NCI-H510A treated with DMSO at 0.1 percent for 48 hours (cell line): Measurements from ENCODE around the gene ACTL6A.

Experiments used
- DNase-seq: peaks from one replicate; lab custom pipeline; 2025; lab: John Stamatoyannopoulos, UW

The ACTL6A gene

DNA sequence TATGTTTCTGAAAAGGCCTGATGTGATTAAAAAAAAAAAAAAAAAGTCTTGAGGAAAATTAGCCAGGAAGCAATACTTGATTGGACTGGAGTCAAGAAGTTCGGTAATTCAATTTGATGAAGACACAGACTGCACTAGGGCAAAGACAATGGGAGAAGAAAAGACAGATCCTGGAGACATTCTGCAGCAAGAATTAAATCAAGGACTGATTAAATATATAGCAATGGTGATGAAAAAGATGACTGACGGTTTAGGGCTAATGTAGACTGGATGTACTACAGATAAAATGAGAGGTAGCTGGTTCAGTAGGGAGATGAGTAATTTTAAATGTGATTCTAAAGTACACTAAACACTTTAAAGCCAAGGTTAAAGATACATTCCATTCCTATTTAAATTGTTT lies 27.9 kb downstream of the ACTL6A start:
- DNase-seq = no peak

DNA sequence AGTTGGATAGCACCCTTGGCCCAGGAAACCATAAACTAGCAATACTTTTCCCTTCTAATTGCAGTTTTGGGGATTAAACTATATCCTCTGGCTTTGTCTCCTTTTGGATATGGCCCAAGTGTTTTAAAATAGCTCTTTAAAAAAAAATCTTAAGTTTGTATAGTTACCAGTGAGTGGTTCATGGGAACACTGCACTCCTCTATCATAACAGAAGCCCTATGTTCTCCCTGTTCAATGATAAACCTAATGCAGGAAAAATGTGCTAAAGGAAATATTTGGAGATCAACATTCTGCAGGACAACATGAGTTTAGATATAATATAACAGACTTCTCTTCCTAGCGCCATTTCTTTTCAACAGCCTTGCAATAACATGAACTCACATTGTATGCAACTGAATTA lies 28.6 kb downstream of the ACTL6A start:
- no peak for DNase-seq

GRCh38 chr3:179599531-179599930 lies 36.8 kb downstream of the ACTL6A start:
- DNase-seq = no peak

- DNase-seq = no peak
Measured at GRCh38 chr3:179603321-179603720, 40.6 kb downstream of the ACTL6A start.

DNA sequence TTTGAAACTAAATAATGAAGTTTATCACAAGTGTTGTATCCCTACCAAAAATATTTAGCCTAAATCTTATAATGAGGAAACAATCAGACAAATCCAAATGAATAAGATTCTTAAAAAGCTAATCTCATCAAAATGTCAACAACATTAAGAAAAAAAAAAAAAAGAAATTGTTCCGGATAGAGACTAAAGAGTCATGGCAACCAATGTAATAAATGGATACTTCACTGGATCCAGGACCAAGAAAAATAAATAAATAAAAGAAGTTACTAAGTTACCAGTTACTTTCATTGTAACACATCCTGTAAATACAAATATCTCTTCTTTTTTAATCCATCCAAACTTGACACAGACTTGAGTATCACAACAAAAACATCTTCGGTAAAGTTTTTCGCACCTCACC lies 41.1 kb downstream of the ACTL6A start:
- no peak for DNase-seq

DNA sequence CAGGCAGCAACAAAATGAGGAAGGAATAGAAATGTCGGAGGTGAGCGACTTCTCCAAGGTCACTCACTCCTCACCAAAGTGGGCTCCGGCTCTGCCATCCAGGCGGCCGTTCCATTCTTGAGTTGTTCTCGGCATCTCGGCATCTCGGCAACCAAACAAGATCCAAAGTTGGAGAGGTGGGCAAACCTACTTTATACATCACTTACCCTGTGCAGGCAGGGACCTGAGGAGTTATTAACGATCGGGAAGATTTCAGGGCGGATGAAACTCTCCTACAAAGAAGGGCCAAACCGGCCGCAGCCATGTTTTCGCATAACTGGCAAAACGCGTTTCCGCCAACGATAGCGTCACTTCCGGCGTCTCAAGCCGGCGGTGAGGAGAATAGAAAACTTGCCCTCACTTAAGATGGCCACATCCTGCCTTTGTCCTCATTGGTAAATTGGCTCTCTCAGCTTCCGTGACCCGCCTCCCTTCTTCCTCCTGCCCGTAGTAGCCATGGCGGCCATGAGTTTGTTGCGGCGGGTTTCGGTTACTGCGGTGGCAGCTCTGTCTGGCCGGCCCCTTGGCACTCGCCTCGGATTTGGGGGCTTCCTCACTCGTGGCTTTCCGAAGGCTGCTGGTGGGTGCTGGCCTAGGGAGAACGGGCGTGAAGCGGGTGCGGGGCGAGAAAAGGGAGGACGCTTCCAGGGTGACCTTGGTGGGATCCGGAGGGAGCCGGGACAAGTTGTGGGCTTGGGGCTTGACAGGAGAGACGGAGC lies 41.8 kb downstream of the ACTL6A start, which contains the start of the genes MRPL47 and NDUFB5:
Gene MRPL47, minus strand, starts transcription at position 318 of the 758 bp plus-strand sequence. Its CDS starts 14 bp downstream, at position 304.
Gene NDUFB5, plus strand, starts transcription at position 474 of the 758 bp plus-strand sequence. Its CDS starts 22 bp downstream, at position 496.
- peak; percentile 96 for DNase-seq

GRCh38 chr3:179606534-179607085 lies 43.9 kb downstream of the ACTL6A start:
- DNase-seq = no peak

- no peak for DNase-seq
Measured at GRCh38 chr3:179608931-179609720, 46.4 kb downstream of the ACTL6A start.

GRCh38 chr3:179610066-179610465 lies 47.3 kb downstream of the ACTL6A start:
- DNase-seq = no peak

GRCh38 chr3:179613807-179614206 lies 51.1 kb downstream of the ACTL6A start:
- DNase-seq = no peak

- DNase-seq = no peak
Measured at GRCh38 chr3:179615458-179616173, 52.9 kb downstream of the ACTL6A start.

GRCh38 chr3:179622023-179622422 lies 59.3 kb downstream of the ACTL6A start:
- DNase-seq = no peak

DNA sequence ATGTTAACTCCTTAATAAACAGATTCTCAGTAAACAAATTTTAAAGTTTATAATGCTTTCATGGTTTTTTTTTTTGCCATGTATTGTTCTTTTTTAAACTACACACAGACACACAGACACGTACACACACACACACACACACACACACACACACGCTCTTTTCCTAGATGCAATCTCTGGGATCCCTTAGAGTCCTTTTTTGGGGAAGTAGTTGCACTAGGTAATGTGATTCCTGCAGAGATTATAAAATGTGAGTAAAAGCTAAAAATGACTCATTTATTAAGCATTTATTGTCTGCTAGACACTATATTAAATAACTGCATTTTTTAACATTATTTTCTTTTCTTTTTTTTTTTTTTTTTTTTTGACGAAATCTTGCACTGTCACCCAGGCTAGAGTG lies 61.7 kb downstream of the ACTL6A start:
- DNase-seq = no peak

DNA sequence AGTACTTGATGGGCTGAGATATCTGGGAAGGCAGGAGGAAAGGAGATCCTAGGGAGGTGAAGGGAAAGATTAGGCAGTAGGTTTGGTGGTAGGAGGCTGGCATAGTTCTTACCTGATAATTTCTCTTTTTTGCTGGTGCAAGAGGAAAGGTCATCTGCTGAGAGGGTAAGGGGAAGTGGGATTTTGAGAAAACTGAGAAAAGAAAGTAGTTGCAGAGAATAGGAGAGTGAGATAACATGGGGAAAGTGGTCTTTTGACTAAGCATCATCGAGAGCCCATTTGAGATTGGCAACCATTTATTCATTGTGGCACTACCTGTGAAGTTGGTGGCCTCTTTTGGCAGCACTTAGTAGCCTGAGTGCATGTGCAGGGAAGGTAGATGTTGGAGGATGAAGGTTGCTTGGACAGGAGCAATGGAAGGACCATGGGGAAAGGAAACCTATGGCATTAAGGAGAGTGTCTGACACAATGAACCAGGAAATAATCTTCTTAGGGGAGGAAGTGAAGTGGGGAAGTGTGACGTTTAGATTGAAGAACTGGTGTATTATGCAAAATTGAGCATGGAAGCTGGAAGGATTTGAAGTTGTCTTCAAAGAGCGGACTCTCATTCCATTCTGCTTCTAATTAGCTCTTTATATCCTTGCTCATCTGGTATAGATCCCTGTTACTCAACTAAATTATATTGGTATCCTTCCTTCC lies 68.2 kb downstream of the ACTL6A start:
- DNase-seq = no peak
